Endodermal cell (in vitro differentiated cells): ENCODE results near the gene TCF4. TPM values are rescaled to one million over a fixed set of nuclear protein-coding genes. Genes with fewer than 3 reads are reported as not detected.

Experiments
- DNase-seq: peaks from one replicate; pipeline ENCODE4 v3.0.0-alpha.2; 2017
- H3K27ac ChIP-seq: 2 replicates; pipeline ENCODE4 v1.5.1; 2013; ENCODE audit warnings: mild to moderate bottlenecking, low read depth, low read length, moderate library complexity
- H3K27me3 ChIP-seq: 2 replicates; pipeline ENCODE4 v1.6.1; 2013; ENCODE audit warnings: mild to moderate bottlenecking, low read length, moderate library complexity; ENCODE audit not compliant: insufficient read depth, control insufficient read depth, poor library complexity, severe bottlenecking
- H3K36me3 ChIP-seq: 2 replicates; pipeline ENCODE4 v1.7.0; 2013; ENCODE audit warnings: mild to moderate bottlenecking, low read length, moderate library complexity; ENCODE audit not compliant: control insufficient read depth, insufficient read depth
- H3K4me1 ChIP-seq: one replicate; pipeline ENCODE4 v1.7.0; 2013; ENCODE audit warnings: low read length; ENCODE audit not compliant: control insufficient read depth, insufficient read depth
- H3K4me3 ChIP-seq: 2 replicates; pipeline ENCODE4 v1.5.1; 2013; ENCODE audit warnings: mild to moderate bottlenecking, low read length, moderate library complexity
- H3K9ac ChIP-seq: 2 replicates; pipeline ENCODE4 v1.6.1; 2013; ENCODE audit warnings: mild to moderate bottlenecking, low read length, moderate library complexity; ENCODE audit not compliant: poor library complexity, severe bottlenecking; ENCODE audit errors: extremely low read depth
- H3K9me3 ChIP-seq: 2 replicates; pipeline ENCODE4 v1.6.1; 2013; ENCODE audit warnings: mild to moderate bottlenecking, low read length, moderate library complexity; ENCODE audit not compliant: control insufficient read depth
- H3K27ac Mint-ChIP-seq: 2 replicates; pipeline ENCODE4 v1.8.0; 2020; ENCODE audit warnings: mixed read lengths
- H3K27me3 Mint-ChIP-seq: 2 replicates; pipeline ENCODE4 v1.8.0; 2021; ENCODE audit warnings: mild to moderate bottlenecking, mixed read lengths; ENCODE audit not compliant: insufficient read depth
- H3K36me3 Mint-ChIP-seq: 2 replicates; pipeline ENCODE4 v1.8.0; 2020; ENCODE audit warnings: low read depth, mixed read lengths
- H3K4me1 Mint-ChIP-seq: 2 replicates; pipeline ENCODE4 v1.8.0; 2020; ENCODE audit warnings: mixed read lengths
- H3K4me3 Mint-ChIP-seq: 2 replicates; pipeline ENCODE4 v1.8.0; 2020; ENCODE audit warnings: mild to moderate bottlenecking, moderate library complexity, mixed read lengths
- H3K9me3 Mint-ChIP-seq: 2 replicates; pipeline ENCODE4 v1.8.0; 2020; ENCODE audit warnings: mild to moderate bottlenecking, mixed read lengths
- CTCF ChIP-seq: fragments of 200-600 bp; sonication (generic); conservative IDR thresholded peaks from 2 replicates; pipeline ENCODE4 v1.5.0; 2021; ENCODE audit warnings: antibody characterized with exemption, mild to moderate bottlenecking
- WGBS, 2 experiments: methylation state at CpG; one replicate each; pipeline versions ENCODE4 v1.1.5 to v1.1.7; 2013; ENCODE audit warnings: missing lambda C conversion rate in 2 of 2, mixed read lengths in 1 of 2; ENCODE audit not compliant: insufficient coverage in 1 of 2, insufficient read length in 1 of 2; 5-methylcytosine and 5-hydroxymethylcytosine counted together
- total RNA-seq, 2 donors: library from RNA; stranded (reverse); fragmentation: NEBNext Ultra II Directional in 1 of 2; extraction: Animal tissue kit (Norgen Biotek cat#: 25700) in 1 of 2; gene quantifications; 2 replicates in 1 of 2; 3 replicates in 1 of 2; pipeline ENCODE4 v1.2.1, GENCODE V29; 2021

Gene TCF4
- total RNA-seq, 2 donors from 2014 or later, result 40.4 to 58.5 TPM

GRCh38 chr18:55610506-55610905 is 22.5 kb upstream of the TCF4 start:
- H3K27me3 Mint-ChIP-seq, result peaks cover 50% of the 10 kb centered on the region

GRCh38 chr18:55609160-55609825 is 21.3 kb upstream of the TCF4 start:
- Histone ChIP-seq H3K27me3 (peaks cover 54% of the 10 kb centered on the region), H3K36me3 (no peaks in the 10 kb centered on the region), H3K9ac (no peak overlapping the region), H3K27ac (no peak overlapping the region), H3K9me3 (no peaks in the 10 kb centered on the region), H3K4me1 (peaks cover 11% of the 10 kb centered on the region), H3K4me3 (no peak overlapping the region)
- Mint-ChIP-seq H3K36me3 (no peaks in the 10 kb centered on the region), H3K4me3 (no peak overlapping the region), H3K27ac (no peak overlapping the region), H3K27me3 (peaks cover 62% of the 10 kb centered on the region), H3K4me1 (peaks cover 19% of the 10 kb centered on the region), H3K9me3 (peaks cover 4% of the 10 kb centered on the region)
- no peak for TF ChIP-seq CTCF
- no peak for DNase-seq
- 90 to 97% methylated on average over 5 to 6 of the region's 6 CpGs for WGBS, 2 experiments

More at GRCh38 chr18:55610506-55610905, 22.5 kb upstream of the TCF4 start:
- peaks cover 11% of the 10 kb centered on the region for H3K4me1 ChIP-seq
- no peak overlapping the region for H3K27ac ChIP-seq
- no peaks in the 10 kb centered on the region for H3K36me3 ChIP-seq
- 90 to 100% methylated on average over 2 of the region's 2 CpGs for WGBS, 2 experiments
- H3K9ac ChIP-seq, result no peak overlapping the region
- Mint-ChIP-seq H3K4me1 (peaks cover 16% of the 10 kb centered on the region), H3K36me3 (no peaks in the 10 kb centered on the region), H3K4me3 (no peak overlapping the region), H3K9me3 (peaks cover 4% of the 10 kb centered on the region), H3K27ac (no peak overlapping the region)
- DNase-seq, result no peak
- no peaks in the 10 kb centered on the region for H3K9me3 ChIP-seq
- peaks cover 42% of the 10 kb centered on the region for H3K27me3 ChIP-seq
- H3K4me3 ChIP-seq, result no peak overlapping the region
- no peak for TF ChIP-seq CTCF

GRCh38 chr18:55608497-55608896 is 20.5 kb upstream of the TCF4 start:
- H3K4me1 Mint-ChIP-seq, result peaks cover 19% of the 10 kb centered on the region
- H3K9me3 Mint-ChIP-seq, result peaks cover 2% of the 10 kb centered on the region
- no peak for TF ChIP-seq CTCF
- Histone ChIP-seq H3K9me3 (no peaks in the 10 kb centered on the region), H3K27me3 (peaks cover 62% of the 10 kb centered on the region), H3K36me3 (no peaks in the 10 kb centered on the region), H3K9ac (no peak overlapping the region), H3K27ac (no peak overlapping the region), H3K4me3 (no peak overlapping the region), H3K4me1 (peaks cover 11% of the 10 kb centered on the region)
- DNase-seq, result no peak
- no peak overlapping the region for H3K27ac Mint-ChIP-seq
- no peak overlapping the region for H3K4me3 Mint-ChIP-seq
- WGBS, 2 experiments, result 93% methylated on average over 4 of the region's 4 CpGs; no CpG with 5 or more reads in 1 of the 2 experiments
- H3K27me3 Mint-ChIP-seq, result peaks cover 70% of the 10 kb centered on the region
- H3K36me3 Mint-ChIP-seq, result no peaks in the 10 kb centered on the region
